NCI-H1694 (cell line): ENCODE results near the gene ACTR3C.
"Not testable (repeated sequence)": the region's sequence is repeated elsewhere in the genome, so short reads cannot be mapped to it uniquely, and the experiment has no call there.

Source experiments
- DNase-seq: peaks from one replicate; lab custom pipeline; 2025; lab: John Stamatoyannopoulos, UW

Gene ACTR3C

DNA sequence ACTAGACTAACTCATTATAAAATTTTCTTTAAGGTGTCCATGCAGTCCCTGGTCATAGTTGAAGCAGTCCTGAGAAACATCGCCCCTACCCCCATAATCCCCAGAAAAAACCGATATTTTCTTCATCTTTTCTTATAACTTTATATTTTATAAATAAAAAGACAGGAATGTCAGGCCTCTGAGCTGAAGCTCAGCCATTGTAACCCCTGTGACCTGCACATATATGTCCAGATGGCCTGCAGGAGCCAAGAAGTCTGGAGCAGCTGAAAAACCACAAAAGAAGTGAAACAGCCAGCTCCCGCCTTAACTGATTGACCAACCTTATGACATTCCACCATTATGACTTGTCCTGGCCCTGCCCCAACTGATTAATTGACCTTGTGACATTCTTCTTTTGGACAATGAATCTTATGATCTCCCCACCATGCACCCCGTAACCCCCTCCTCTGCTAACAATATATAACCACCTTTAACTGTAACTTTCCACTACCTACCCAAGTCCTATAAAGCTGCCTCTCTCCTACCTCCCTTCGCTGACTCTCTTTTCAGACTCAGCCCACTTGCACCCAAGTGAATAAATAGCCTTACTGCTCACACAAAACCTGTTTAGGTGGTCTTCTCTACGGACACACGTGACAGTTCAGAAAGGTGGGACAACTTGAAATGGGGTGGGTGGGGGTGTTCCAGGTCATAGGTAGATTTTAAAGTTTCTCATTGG is 10.5 kb downstream of the ACTR3C start:
- DNase-seq: not testable (repeated sequence)

DNA sequence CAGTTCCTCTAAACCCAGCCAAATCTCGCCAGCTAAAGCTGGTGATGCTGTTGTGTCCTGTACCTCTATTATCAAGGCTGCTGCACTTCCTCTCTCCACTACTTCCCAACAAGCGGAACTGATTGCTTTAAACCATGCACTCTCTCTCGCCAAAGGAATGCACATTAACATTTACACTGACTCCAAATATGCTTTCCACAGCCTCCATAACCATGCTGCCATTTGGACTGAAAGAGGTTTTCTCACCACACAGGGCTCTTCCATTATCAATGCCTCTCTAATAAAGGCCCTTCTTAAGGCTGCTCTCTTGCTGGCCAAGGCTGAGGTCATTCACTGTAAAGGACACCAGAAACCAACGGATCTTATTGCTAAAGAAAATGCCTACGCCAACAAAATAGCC is 11.6 kb downstream of the ACTR3C start:
- DNase-seq: no peak

DNA sequence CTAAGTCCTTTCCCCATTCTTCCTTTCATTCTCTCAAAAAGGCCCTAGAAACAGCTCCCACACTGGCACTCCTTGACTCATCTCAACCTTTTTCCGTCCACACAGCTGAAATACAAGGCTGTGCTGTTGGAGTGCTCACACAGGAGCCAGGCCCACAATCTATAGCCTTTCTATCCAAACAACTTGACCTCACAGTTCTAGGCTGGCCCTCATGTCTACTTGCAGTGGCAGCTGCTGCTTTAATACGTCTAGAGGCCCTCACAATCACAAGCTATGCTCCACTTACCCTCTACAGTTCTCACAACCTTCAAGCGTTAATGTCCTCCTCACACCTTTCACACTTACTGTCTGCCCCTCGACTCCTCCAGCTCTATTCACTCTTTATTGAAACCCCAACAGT is 12.2 kb downstream of the ACTR3C start:
- DNase-seq: no peak

DNA sequence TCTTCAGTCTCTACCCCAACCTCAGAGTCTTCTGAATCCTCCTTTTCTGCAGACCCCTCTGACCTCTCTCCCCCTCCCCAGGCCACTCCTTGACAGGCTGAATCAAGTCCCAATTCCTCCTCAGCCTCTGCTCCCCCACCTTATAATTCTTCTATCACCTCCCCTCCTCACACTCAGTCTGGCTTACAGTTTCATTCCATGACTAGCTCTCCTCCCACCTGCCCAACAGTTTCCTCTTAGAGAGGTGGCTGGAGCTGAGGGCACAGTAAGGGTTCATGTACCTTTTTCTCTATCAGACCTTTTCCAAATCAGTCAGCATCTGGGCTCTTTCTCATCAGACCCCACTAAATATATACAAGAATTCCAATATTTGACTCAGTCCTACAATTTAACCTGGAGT is 14.8 kb downstream of the ACTR3C start:
- DNase-seq: no peak

DNA sequence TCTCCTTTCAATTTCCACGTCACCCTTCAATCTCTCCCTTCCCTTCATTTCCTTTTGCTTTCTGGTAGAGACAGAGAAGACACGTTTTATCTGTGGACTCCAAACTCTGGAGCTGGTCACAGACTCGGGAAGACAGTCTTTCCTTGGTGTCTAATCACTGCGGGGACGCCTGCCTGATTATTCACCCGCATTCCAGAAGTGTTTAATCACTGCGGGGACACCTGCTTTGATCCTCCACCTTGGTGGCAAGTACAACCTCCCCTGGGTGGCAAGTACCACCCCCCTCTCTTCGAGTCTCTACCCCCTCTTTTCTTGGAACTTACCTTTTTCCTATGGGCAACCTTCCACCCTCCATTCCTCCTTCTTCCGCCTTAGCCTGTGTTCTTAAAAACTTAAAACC is 15.4 kb downstream of the ACTR3C start:
- DNase-seq: no peak

DNA sequence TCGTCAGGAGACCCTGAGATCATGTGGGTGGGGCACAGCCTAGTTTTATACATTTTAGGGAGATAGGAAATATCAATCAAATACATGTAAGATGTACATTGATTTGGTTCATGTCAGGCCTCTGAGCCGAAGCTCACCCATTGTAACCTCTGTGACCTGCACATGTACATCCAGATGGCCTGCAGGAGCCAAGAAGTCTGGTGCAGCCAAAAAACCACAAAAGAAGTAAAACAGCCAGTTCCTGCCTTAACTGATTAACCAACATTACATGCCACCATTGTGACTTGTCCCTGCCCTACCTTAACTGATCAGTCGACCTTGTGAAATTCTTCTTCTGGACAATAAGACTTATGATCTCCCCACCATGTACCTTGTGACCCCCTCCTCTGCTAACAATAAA is 16.2 kb downstream of the ACTR3C start:
- no peak for DNase-seq

DNA sequence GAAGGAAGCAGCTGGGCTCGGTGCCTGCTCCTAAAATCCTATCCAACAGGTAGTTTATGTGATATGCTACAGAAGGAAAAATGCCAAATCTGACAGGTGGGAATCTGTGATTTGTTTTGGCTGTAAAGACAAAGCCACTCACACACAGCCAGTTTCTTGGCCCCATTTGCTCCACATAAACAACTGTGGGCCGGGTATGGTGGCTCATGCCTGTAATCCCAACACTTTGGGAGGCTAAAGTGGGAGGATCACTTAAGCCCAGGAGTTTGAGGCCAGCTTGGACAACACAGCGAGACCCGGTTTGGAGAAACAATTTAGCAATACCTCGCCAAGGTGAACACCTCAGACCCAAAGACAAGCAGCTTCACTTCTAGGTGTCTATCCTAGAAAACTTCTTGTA is 17.0 kb downstream of the ACTR3C start:
- not testable (repeated sequence) for DNase-seq

DNA sequence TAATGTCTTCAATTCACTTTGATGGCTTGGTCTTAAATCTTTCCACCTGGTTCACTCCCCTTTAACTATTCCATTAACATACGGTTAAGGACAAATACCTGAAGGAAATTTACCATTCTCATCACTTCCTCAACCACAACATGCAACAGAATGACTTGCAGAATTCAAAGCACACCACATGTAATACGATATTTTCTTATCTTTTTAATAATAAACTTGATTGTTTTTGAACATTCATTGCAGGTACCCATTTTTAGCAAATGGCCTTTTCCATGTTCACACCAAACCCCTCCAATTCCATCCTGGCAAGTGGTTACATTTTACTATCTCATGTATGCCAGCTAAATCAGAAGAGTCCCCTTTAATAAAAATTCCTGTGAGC is 17.5 kb downstream of the ACTR3C start:
- not testable (repeated sequence) for DNase-seq

DNA sequence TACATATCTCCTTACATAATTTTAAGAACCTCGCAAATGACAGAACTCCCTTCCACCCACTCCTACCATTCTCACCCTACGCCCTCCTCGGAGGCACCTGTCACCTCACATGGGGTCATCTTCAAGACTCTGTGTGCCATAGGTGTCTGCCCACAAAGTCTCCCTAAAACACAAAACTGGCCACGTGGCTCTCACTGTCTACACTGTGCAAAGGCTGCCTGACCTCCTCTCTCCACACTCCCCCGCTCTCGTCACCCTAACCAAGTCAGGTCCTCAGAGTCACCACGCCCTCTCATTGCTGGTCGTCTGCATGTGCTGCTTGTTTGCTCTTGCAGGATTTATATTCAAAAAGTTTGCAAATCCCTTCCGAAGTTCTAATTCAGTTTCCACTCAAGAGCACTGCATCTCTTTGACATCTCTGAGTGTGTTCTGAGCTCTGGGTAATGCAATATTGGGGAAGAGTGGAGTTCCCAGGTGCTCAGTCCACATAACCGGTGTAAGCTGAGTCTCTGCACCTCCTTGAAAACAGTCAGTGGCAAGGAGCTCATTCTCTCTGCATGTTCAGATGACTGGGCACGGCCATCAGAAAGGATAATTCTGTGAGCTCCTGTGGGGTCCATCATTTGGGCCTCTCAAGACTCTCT is 18.0 kb downstream of the ACTR3C start:
- DNase-seq: not testable (repeated sequence)

DNA sequence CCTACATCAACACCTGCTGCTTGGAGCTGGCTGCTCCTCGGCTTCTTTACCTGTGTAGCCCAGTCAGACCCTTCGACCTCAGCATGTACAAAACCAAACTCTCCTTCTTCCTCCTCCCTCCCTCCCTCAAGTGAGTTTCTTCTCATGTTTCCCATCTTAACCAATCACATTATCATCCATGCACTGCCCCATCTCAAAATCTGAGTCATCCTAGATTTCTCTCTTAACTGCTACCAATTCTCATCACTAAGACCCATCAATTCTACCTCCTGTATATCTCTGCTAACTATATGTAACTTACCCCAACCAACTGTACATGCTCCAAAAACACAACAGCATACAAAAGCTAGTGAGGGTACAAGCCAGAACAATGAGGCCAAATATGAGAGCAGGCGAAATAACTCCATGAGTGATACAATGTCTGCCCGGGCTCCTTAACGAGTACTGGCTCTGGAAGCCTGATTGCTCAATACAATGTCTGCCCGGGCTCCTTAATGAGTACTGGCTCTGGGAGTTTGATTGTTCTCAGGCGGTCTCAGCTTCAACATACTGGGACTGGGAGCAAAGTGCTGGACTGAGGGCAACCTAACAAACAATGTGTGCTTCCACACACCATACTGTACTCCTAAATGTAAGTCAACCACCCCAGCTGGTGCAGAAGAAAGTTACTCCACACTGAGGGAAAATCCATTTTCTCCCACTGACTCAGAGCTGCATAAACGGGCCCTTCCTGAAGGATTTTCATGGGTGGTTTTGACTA is 18.7 kb downstream of the ACTR3C start:
- not testable (repeated sequence) for DNase-seq

DNA sequence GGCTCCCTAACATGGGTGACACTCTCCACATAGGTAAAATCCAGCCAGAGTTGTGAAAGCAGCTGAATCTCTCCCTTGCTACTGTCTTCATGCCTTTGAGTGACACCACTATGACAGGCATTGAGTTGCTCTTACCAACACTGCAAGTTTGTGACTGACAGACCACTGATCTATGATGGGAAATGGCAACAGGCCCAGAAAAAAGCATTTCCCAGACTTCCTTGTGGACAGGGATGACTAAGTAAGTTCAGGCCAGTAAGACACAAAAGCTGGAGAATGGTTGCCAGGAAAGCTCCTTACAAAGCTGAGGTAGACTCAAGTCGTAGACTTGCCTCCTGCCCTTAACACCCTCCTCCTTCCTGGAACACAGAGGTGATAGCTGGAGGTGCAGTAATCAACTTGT is 20.4 kb downstream of the ACTR3C start:
- not testable (repeated sequence) for DNase-seq

DNA sequence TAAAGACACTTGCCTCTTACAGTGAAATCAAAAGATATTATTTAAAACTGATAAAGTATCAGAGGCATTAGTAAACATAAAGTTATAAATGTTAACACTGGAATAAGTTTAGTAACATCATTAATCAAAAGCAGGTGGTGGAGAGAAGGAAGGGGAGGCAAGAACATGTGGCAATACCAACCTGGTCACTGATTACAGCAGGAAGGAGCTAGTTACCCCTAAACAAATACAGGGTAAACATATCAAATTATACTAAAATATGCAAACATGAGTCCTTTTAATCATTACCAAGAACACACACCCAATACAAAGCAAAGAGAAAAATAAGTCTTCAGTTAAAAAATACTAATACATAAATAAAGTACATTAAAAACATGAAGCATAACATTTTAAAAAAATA is 25.4 kb downstream of the ACTR3C start:
- not testable (repeated sequence) for DNase-seq

DNA sequence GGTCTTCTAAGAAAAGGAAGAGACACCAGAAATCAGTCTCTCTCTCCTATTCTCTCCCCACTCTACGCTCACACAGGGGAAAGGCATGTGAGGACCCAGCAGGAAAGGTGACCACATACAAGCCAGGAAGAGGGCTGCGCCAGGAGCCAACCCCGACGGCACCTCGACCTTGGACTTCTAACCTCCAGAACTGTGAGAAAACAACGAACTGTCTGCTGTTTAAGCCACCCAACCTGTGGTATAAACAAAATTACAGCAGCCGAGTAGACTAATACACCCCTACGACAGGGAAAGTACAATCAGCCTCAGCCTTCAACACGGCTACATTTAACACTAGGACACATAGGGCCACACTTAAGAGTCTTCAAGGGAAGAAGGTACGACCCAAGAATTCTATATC is 26.5 kb downstream of the ACTR3C start:
- DNase-seq: not testable (repeated sequence)

DNA sequence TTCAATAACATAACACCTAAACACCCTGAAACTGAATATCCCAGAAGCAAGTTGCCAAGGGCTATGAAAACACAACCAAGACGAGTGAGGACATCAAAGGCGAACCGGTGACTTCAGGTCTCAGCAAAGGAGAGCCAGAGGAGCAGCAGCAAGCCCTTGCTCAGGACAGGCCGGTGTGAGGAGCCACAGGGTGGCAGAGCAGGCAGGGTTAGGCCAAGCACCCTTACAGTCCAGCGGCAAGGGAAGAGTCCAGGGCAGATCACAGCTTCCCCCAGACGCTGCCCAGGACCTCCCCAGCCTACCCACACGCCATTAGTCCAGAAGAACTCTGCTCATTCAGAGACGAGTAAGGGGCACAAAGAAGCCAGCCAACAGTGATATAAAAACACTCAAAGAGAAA is 27.7 kb downstream of the ACTR3C start:
- not testable (repeated sequence) for DNase-seq

DNA sequence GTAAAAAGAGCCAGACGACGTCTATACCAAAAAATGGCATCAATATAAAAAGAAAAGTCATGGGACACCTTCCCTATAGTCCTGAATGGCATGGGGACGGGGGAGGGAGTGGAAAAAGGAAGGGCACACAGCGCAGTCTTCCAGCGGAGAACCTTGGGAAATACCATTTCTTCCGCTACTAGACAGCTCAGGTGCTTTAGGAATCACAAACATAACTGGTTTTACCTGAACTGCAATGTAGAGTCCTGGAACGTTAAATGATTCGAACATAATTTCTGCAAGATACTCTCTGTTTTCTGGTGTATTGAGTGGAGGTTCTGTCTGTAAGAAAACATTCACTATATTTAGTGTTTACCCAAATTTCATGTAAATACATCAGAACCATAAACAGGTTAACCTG is 28.3 kb downstream of the ACTR3C start:
- not testable (repeated sequence) for DNase-seq

DNA sequence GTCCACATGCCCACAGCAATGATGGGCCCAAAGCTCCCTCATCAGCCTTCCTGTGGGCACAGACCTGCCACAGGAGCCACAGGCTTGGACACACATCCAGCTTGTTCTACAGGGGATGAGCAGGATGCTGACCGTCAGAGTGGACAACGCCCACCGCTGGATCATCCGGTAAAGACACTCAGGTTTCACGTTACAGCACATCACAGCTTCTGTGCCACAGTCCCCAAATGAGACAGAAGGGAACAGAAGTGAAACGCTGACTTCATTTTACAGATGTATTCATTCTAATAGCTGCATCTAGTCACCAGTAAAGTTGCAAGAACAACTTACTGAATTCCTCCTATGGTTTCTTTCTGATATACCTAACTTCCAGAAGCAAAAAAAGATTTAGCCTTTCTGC is 33.0 kb downstream of the ACTR3C start:
- not testable (repeated sequence) for DNase-seq

DNA sequence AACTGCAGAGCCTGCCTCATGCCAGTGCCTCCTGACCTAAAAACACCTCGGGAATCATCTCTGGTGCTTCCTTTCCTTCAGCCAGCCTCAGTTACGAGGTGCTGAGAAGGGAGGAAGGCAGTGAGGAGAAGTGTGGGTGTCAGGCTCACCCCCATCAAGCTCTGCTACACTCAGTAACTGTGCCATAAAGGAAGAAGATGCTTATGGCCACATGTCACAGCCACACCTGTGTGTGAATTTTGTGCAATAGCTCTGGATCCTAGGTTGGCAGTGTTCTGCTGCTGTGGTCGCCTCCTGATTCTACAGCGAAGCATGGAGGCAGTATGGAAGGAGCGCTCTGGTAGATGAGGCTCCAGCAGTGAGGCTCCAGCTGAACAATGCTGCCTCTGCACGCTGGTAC is 34.5 kb downstream of the ACTR3C start:
- not testable (repeated sequence) for DNase-seq

DNA sequence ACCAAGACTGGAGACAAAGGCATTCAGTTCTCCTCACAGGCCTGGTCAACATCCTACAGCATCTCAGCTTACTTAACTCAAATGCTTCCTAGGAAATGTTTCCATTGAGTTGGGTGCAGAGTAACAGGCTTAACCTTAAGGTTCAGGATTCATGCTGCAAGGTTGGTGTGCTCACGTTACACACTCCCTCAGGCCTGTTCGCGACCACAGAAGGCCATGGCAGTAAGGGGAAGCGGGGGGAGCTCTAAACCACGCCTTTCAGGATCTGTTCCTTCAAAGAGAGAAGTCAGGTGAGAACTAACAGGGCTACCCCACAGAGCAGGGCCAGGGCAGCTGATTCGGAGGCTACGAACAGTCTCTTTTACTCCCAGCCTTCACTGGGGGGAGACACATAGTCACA is 35.5 kb downstream of the ACTR3C start:
- not testable (repeated sequence) for DNase-seq

DNA sequence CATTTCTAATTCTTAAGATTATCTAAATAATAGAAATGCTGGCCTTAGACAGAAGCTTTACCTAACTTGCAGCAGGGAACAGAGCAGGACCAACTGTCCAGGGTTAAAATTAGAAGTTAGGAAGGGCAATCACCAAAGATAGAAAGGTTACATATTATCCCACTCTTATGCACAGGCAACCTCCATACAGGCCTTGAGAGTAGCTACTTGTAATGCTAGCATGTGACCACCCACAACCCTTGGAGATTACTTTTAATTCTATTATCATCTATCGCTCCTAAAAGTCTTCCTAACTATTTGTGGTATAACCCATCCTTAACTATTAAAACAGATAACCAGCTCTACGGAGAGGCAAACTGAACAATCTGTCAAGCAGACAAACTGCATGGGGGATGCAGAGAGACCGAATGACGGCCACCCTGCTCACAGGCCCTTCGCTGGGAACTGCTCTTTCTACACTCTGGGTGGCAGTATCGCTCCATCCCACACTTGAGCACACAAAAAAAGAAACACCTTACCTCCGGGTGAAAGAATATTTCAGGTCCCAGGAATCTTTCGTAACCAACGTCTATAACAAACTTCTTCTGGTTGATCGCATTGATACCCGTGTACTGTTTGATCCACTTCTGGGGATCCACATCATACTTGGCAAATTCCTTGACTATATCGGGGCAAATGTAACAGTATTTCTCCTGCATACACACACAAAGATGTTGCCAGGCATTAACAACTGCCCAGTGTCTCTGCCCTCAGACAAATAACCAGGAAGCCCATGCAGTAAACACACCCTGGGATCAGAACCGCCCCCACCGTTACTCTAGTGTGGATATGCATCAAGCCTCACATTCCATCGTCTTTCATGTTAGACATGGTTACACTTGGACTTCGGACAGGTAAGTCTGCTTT is 37.2 kb downstream of the ACTR3C start:
- peak; percentile 41 for DNase-seq

DNA sequence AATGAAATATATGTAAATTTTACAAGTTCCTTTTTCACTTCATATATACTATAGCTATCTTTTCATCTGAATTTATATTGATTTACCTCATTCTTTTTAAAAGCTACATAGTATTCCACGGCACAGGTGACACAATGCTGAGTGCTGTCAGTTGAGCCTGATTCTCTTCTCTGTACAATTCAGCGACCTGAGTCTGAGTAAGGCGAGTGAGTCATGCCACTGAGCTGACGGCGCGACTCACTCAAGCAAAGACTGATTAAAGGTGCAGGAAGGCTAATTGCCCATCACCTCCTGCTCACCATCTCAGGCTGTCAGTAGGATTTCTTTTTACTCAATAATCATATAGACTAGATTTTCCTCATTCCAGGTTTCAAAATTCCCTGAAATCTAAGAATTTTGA is 39.7 kb downstream of the ACTR3C start:
- not testable (repeated sequence) for DNase-seq

DNA sequence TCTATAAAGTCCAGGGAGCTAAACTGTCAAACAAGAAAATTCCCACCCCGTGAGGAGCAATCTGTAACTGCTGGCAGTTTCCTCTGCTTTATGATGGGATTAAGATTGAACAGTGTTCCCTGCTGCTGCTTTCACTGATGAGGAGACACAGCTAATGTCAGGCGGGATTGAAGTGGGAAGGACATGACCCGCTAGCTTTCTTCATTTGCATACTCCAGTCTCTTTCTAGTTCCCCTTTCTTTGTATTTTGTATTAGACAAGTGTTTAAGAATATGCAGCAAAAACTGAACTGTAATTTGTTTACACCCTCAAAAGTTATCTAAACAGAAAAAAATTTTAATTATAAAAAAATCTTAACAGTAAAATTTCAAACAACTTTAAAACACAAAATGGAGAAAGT is 40.2 kb downstream of the ACTR3C start:
- not testable (repeated sequence) for DNase-seq
